Breast epithelium (tissue), 4 donors: ENCODE measurements around the gene MYO18B. TPM values are rescaled to one million over a fixed set of nuclear protein-coding genes. Genes with fewer than 3 reads are reported as not detected.

Source experiments
- DNase-seq, 2 donors: peaks; one replicate each; pipeline ENCODE4 v3.0.0-alpha.2; 2019; ENCODE audit warnings: low spot score in 2 of 2
- H3K27ac ChIP-seq, 2 donors: fragments of 200-600 bp; sonication (generic) in 1 of 2; one replicate each; pipeline ENCODE4 v1.5.1; 2016 to 2019; ENCODE audit warnings: mild to moderate bottlenecking in 1 of 2
- H3K27me3 ChIP-seq, 2 donors: fragments of 200-600 bp; sonication (generic) in 1 of 2; one replicate each; pipeline versions ENCODE4 v1.5.1 to v1.6.0; 2017 to 2019; ENCODE audit warnings: control low read depth in 1 of 2, mild to moderate bottlenecking in 1 of 2
- H3K36me3 ChIP-seq: fragments of 200-600 bp; one replicate; pipeline ENCODE4 v1.5.1; 2019
- H3K4me1 ChIP-seq, 2 donors: fragments of 200-600 bp; sonication (generic); one replicate each; pipeline ENCODE4 v1.5.1; 2016 to 2019; ENCODE audit warnings: control low read depth in 1 of 2
- H3K4me3 ChIP-seq, 3 donors: fragments of 200-600 bp; sonication (generic); 1 replicate in 2 of 3; 2 replicates in 1 of 3; pipeline ENCODE4 v1.5.1; 2016 to 2019; ENCODE audit warnings: mild to moderate bottlenecking in 3 of 3, moderate library complexity in 2 of 3
- H3K9me3 ChIP-seq, 2 donors: fragments of 200-600 bp; sonication (generic) in 1 of 2; one replicate each; pipeline ENCODE4 v1.5.1; 2016 to 2019; ENCODE audit warnings: control low read depth in 1 of 2
- CTCF ChIP-seq, 3 donors: fragments of 450-650 bp; IDR thresholded peaks; one replicate each; pipeline ENCODE4 v1.5.1; 2016 to 2017; ENCODE audit warnings: antibody characterized with exemption in 3 of 3, mild to moderate bottlenecking in 3 of 3, moderate library complexity in 3 of 3
- POLR2A ChIP-seq: fragments of 450-650 bp; IDR thresholded peaks from one replicate; pipeline ENCODE4 v1.6.1; 2016; ENCODE audit warnings: antibody characterized with exemption, mild to moderate bottlenecking, moderate library complexity
- POLR2AphosphoS5 ChIP-seq, 3 donors: sonication (generic); formaldehyde crosslinking; IDR thresholded peaks; one replicate each; pipeline ENCODE4 v1.6.1; 2017; ENCODE audit warnings: antibody characterized with exemption in 3 of 3
- intact Hi-C: fragments of 100-400 bp; cut with DNase I; formaldehyde crosslinking; loops from one replicate; pipeline ENCODE4 v1.15.1; 2023; ENCODE audit warnings: low total_unique reads
- total RNA-seq, 3 donors: library from RNA; depleted of rRNA; stranded (reverse); fragments of >200 nt; gene quantifications; one replicate each; pipeline ENCODE4 v1.1.0, GENCODE V29; 2016

Gene MYO18B
- total RNA-seq, 3 donors from 2014 or later, result under 0.01 to 0.16 (median 0.15) TPM

- no peak for TF ChIP-seq POLR2A
- no peak for TF ChIP-seq POLR2AphosphoS5 (IDR thresholded peaks at IDR 0.05)
- no peak for TF ChIP-seq CTCF (IDR thresholded peaks at IDR 0.05)
- Histone ChIP-seq H3K9me3 (no peaks in the 10 kb centered on the region), H3K27me3 (peaks cover 0 to 5% of the 10 kb centered on the region in 2 donors), H3K36me3 (no peaks in the 10 kb centered on the region), H3K4me3 (no peak overlapping the region), H3K4me1 (no peaks in the 10 kb centered on the region), H3K27ac (no peak overlapping the region)
- intact Hi-C loops, result no loop called here
- no peak for DNase-seq
These were observed 208.1 kb downstream of the MYO18B start for GRCh38 chr22:25950111-25950510.

- intact Hi-C loops, result no loop called here
These were observed 211.3 kb downstream of the MYO18B start for GRCh38 chr22:25953276-25953675.

GRCh38 chr22:25953919-25954318 is 211.9 kb downstream of the MYO18B start:
- H3K4me3 ChIP-seq, result no peak overlapping the region
- intact Hi-C loops, result no loop called here
- no peak for TF ChIP-seq POLR2AphosphoS5 (IDR thresholded peaks at IDR 0.05)
- TF ChIP-seq POLR2A, result no peak
- H3K27ac ChIP-seq, result no peak overlapping the region
- no peaks in the 10 kb centered on the region for H3K9me3 ChIP-seq
- no peaks in the 10 kb centered on the region for H3K4me1 ChIP-seq
- no peaks in the 10 kb centered on the region for H3K36me3 ChIP-seq
- DNase-seq, result no peak
- peaks cover 0 to 5% of the 10 kb centered on the region in 2 donors for H3K27me3 ChIP-seq

More at GRCh38 chr22:25953276-25953675, 211.3 kb downstream of the MYO18B start:
- Histone ChIP-seq H3K27me3 (peaks cover 0 to 5% of the 10 kb centered on the region in 2 donors), H3K36me3 (no peaks in the 10 kb centered on the region), H3K4me1 (no peaks in the 10 kb centered on the region), H3K9me3 (no peaks in the 10 kb centered on the region), H3K27ac (no peak overlapping the region), H3K4me3 (no peak overlapping the region)
- no peak for TF ChIP-seq POLR2AphosphoS5 (IDR thresholded peaks at IDR 0.05)
- no peak for TF ChIP-seq POLR2A
- TF ChIP-seq CTCF (IDR thresholded peaks at IDR 0.05), result no peak
- no peak for DNase-seq

GRCh38 chr22:25955323-25955722 is 213.3 kb downstream of the MYO18B start:
- TF ChIP-seq POLR2A (no peak), POLR2AphosphoS5 (IDR thresholded peaks at IDR 0.05) (no peak), CTCF (IDR thresholded peaks at IDR 0.05) (no peak)

GRCh38 chr22:25956801-25957200 is 214.8 kb downstream of the MYO18B start:
- Histone ChIP-seq H3K27ac (no peak overlapping the region), H3K4me1 (no peaks in the 10 kb centered on the region), H3K27me3 (no peaks in the 10 kb centered on the region), H3K4me3 (no peak overlapping the region), H3K36me3 (no peaks in the 10 kb centered on the region), H3K9me3 (no peaks in the 10 kb centered on the region)
- no peak for DNase-seq
- TF ChIP-seq CTCF (IDR thresholded peaks at IDR 0.05) (no peak), POLR2AphosphoS5 (IDR thresholded peaks at IDR 0.05) (no peak), POLR2A (no peak)
- intact Hi-C loops, result no loop called here

More at GRCh38 chr22:25955323-25955722, 213.3 kb downstream of the MYO18B start:
- Histone ChIP-seq H3K4me3 (no peak overlapping the region), H3K27ac (no peak overlapping the region), H3K9me3 (no peaks in the 10 kb centered on the region), H3K27me3 (no peaks in the 10 kb centered on the region), H3K4me1 (no peaks in the 10 kb centered on the region), H3K36me3 (no peaks in the 10 kb centered on the region)
- intact Hi-C loops, result no loop called here
- no peak for DNase-seq
